ENCODE measurements around the gene MAP3K3.

MAP3K3 gene

DNA sequence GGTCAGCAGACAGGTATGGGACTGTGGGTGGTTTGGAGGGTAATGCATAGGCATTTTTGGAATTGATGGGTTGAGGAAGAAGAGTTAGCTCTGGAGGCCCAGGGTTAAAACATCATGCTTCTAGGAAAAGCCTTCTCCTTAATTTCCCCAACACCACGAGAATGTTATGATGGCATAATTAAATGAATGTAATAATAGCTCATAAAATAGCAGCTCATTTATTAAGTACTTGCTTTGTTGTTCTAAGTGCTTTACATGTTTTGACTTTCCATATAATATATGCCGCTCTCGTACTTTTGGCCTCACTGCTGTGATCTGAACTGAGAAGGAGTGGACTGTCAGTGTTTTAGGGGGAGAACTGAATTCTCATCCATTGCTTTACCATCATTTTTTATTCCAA is 63.4 kb downstream of the MAP3K3 start:
- peaks cover 6 to 7% of the 10 kb centered on the region in 2 experiments for H3K4me1 ChIP-seq (ENCODE audit: control insufficient read depth in 1 of 2, insufficient read depth in 2 of 2, low read length in 2 of 2)
- no peak overlapping the region for H4K12ac ChIP-seq (ENCODE audit: low read depth, low read length)
- H2BK5ac ChIP-seq (ENCODE audit: low read depth, low read length, poor library complexity) = no peak overlapping the region
- no peak overlapping the region for H4K8ac ChIP-seq (ENCODE audit: low read depth, low read length)
- H3K18ac ChIP-seq (ENCODE audit: low read length) = no peak overlapping the region
- DNase-seq = no peak
- no peak overlapping the region for H2AFZ ChIP-seq (ENCODE audit: insufficient read depth, low read length, poor library complexity)
- H3K4me2 ChIP-seq (ENCODE audit: low read length) = no peak overlapping the region
- no peak overlapping the region for H3K4ac ChIP-seq (ENCODE audit: low read depth, low read length)
- H3K9me3 ChIP-seq (ENCODE audit: insufficient read depth, low read depth, low read length) = no peaks in the 10 kb centered on the region
- WGBS (ENCODE audit: extremely low coverage, insufficient coverage, insufficient read length) = no CpG with 5 or more reads among the region's 3 CpGs
- H2AK5ac ChIP-seq (ENCODE audit: low read length) = no peak overlapping the region
- H3K36me3 ChIP-seq (ENCODE audit: control insufficient read depth in 1 of 2, insufficient read depth in 2 of 2, low read length in 2 of 2) = peaks cover 16 to 26% of the 10 kb centered on the region in 2 experiments
- peaks cover 2% of the 10 kb centered on the region for H3K79me1 ChIP-seq (ENCODE audit: low read length)
- no peak overlapping the region for H2BK120ac ChIP-seq (ENCODE audit: insufficient read depth, low read length, poor library complexity)
- no peak overlapping the region for H2BK12ac ChIP-seq (ENCODE audit: low read length)
- H3K14ac ChIP-seq (ENCODE audit: low read length) = no peak overlapping the region
- no peak overlapping the region for H3K4me3 ChIP-seq (ENCODE audit: low read depth, low read length)
- no peak overlapping the region for H4K91ac ChIP-seq (ENCODE audit: low read depth, low read length)
- no peaks in the 10 kb centered on the region for H3K27me3 ChIP-seq (ENCODE audit: insufficient read depth, low read length)
- no peak overlapping the region for H3K23ac ChIP-seq (ENCODE audit: low read length)
- H3K79me2 ChIP-seq (ENCODE audit: control insufficient read depth, insufficient read depth, low read length, poor library complexity) = no peaks in the 10 kb centered on the region
- H3K9ac ChIP-seq (ENCODE audit: low read length) = no peak overlapping the region
- H3K27ac ChIP-seq (ENCODE audit: low read depth, low read length) = no peak overlapping the region

DNA sequence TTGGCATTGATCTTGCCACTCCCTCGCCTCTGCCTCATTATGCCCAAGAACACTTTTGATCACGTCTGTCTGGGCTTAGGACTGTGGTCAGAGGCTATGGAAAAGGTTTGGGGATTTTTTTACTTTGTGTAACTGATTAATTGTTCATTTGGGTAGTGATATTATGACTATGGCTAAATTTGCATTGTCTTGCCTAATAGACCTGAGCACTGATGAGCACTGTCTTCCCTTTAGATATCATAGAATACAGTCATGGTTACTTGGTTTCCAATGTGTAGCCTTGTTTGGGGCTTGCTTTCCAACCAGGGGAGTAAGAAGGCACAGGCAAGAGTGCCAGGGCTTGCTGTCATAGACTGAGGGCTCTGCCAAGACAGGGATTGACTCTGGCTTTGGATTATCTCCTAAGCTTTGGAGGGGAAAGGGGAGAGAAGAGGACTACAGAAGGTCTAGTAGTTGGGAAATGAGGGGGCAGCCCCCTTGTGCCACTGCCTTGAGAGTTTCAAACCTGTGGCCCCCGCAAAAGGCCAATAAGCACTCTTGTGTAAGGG is 64.0 kb downstream of the MAP3K3 start:
- no peak overlapping the region for H3K9ac ChIP-seq (ENCODE audit: low read length)
- no CpG with 5 or more reads among the region's 3 CpGs for WGBS (ENCODE audit: extremely low coverage, insufficient coverage, insufficient read length)

DNA sequence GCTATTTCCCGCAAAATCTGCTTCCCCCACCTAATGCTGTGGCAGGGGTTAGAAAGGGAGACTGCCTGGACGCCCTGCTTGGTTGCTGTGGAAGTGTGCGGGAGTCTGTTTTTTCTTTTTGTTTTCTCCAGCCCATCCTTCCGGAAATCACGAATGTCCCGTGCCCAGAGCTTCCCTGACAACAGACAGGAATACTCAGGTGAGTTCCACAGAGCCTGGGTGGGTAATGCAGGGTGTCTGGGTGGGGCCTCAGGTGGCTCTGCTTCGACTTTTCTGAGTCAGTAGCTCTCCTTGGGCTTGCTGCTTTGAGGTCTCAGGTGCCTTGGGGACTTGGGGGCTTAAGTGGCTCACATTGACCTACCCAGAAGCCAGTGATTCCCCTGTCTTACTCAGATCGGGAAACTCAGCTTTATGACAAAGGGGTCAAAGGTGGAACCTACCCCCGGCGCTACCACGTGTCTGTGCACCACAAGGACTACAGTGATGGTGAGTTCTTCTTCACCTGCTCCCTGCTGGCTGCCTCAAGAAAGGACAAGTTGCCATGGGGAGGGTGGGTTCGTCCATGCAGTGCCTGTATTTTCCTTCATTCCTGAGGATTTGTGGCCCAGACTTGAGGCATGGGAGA is 66.3 kb downstream of the MAP3K3 start:
- Histone ChIP-seq H3K9me3 (ENCODE audit: insufficient read depth, low read depth, low read length) (no peaks in the 10 kb centered on the region), H3K4me3 (ENCODE audit: low read depth, low read length) (no peak overlapping the region), H2BK12ac (ENCODE audit: low read length) (no peak overlapping the region), H2AK5ac (ENCODE audit: low read length) (no peak overlapping the region), H3K27me3 (ENCODE audit: insufficient read depth, low read length) (no peaks in the 10 kb centered on the region), H3K14ac (ENCODE audit: low read length) (no peak overlapping the region), H3K4ac (ENCODE audit: low read depth, low read length) (no peak overlapping the region), H3K79me1 (ENCODE audit: low read length) (no peaks in the 10 kb centered on the region), H2BK5ac (ENCODE audit: low read depth, low read length, poor library complexity) (no peak overlapping the region), H3K79me2 (ENCODE audit: control insufficient read depth, insufficient read depth, low read length, poor library complexity) (no peaks in the 10 kb centered on the region), H3K4me1 (ENCODE audit: control insufficient read depth in 1 of 2, insufficient read depth in 2 of 2, low read length in 2 of 2) (no peaks in the 10 kb centered on the region), H3K18ac (ENCODE audit: low read length) (no peak overlapping the region), H3K36me3 (ENCODE audit: control insufficient read depth in 1 of 2, insufficient read depth in 2 of 2, low read length in 2 of 2) (peaks cover 29 to 34% of the 10 kb centered on the region in 2 experiments), H4K91ac (ENCODE audit: low read depth, low read length) (no peak overlapping the region), H3K23ac (ENCODE audit: low read length) (no peak overlapping the region), H2BK120ac (ENCODE audit: insufficient read depth, low read length, poor library complexity) (no peak overlapping the region), H3K27ac (ENCODE audit: low read depth, low read length) (no peak overlapping the region), H4K12ac (ENCODE audit: low read depth, low read length) (no peak overlapping the region), H3K4me2 (ENCODE audit: low read length) (no peak overlapping the region), H4K8ac (ENCODE audit: low read depth, low read length) (no peak overlapping the region), H2AFZ (ENCODE audit: insufficient read depth, low read length, poor library complexity) (no peak overlapping the region), H3K9ac (ENCODE audit: low read length) (no peak overlapping the region)
- no CpG with 5 or more reads among the region's 12 CpGs for WGBS (ENCODE audit: extremely low coverage, insufficient coverage, insufficient read length)
- DNase-seq = no peak

More for the DNA sequence above, 64.0 kb downstream of the MAP3K3 start:
- peaks cover 4% of the 10 kb centered on the region in 2 experiments for H3K4me1 ChIP-seq (ENCODE audit: control insufficient read depth in 1 of 2, insufficient read depth in 2 of 2, low read length in 2 of 2)
- H2AK5ac ChIP-seq (ENCODE audit: low read length) = no peak overlapping the region
- no peak overlapping the region for H4K91ac ChIP-seq (ENCODE audit: low read depth, low read length)
- H3K9me3 ChIP-seq (ENCODE audit: insufficient read depth, low read depth, low read length) = no peaks in the 10 kb centered on the region
- H3K36me3 ChIP-seq (ENCODE audit: control insufficient read depth in 1 of 2, insufficient read depth in 2 of 2, low read length in 2 of 2) = peaks cover 21 to 32% of the 10 kb centered on the region in 2 experiments
- H2BK12ac ChIP-seq (ENCODE audit: low read length) = no peak overlapping the region
- no peaks in the 10 kb centered on the region for H3K79me2 ChIP-seq (ENCODE audit: control insufficient read depth, insufficient read depth, low read length, poor library complexity)
- H3K23ac ChIP-seq (ENCODE audit: low read length) = no peak overlapping the region
- no peak overlapping the region for H4K8ac ChIP-seq (ENCODE audit: low read depth, low read length)
- no peak overlapping the region for H3K4me3 ChIP-seq (ENCODE audit: low read depth, low read length)
- no peak overlapping the region for H4K12ac ChIP-seq (ENCODE audit: low read depth, low read length)
- no peak overlapping the region for H2BK120ac ChIP-seq (ENCODE audit: insufficient read depth, low read length, poor library complexity)
- peaks cover 2% of the 10 kb centered on the region for H3K79me1 ChIP-seq (ENCODE audit: low read length)
- no peak overlapping the region for H3K4ac ChIP-seq (ENCODE audit: low read depth, low read length)
- no peaks in the 10 kb centered on the region for H3K27me3 ChIP-seq (ENCODE audit: insufficient read depth, low read length)
- no peak overlapping the region for H2BK5ac ChIP-seq (ENCODE audit: low read depth, low read length, poor library complexity)
- no peak for DNase-seq
- no peak overlapping the region for H2AFZ ChIP-seq (ENCODE audit: insufficient read depth, low read length, poor library complexity)
- H3K18ac ChIP-seq (ENCODE audit: low read length) = no peak overlapping the region
- no peak overlapping the region for H3K4me2 ChIP-seq (ENCODE audit: low read length)
- no peak overlapping the region for H3K14ac ChIP-seq (ENCODE audit: low read length)
- H3K27ac ChIP-seq (ENCODE audit: low read depth, low read length) = no peak overlapping the region

DNA sequence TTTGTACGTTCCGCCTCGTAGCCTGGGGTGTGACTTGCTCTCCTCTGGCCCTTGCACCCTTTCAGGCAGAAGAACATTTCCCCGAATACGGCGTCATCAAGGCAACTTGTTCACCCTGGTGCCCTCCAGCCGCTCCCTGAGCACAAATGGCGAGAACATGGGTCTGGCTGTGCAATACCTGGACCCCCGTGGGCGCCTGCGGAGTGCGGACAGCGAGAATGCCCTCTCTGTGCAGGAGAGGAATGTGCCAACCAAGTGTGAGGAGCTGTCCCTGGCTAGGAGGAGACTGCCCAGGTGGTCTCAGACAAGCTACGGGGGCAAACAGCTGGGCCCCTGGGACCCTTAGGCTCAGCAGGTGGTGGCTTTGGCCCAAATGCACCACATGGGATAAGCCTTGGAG is 67.3 kb downstream of the MAP3K3 start:
- H2AFZ ChIP-seq (ENCODE audit: insufficient read depth, low read length, poor library complexity) = no peak overlapping the region
- H4K91ac ChIP-seq (ENCODE audit: low read depth, low read length) = no peak overlapping the region
- no peak overlapping the region for H3K18ac ChIP-seq (ENCODE audit: low read length)
- no peak for DNase-seq
- no peak overlapping the region for H3K4me2 ChIP-seq (ENCODE audit: low read length)
- WGBS (ENCODE audit: extremely low coverage, insufficient coverage, insufficient read length) = no CpG with 5 or more reads among the region's 14 CpGs
- H4K12ac ChIP-seq (ENCODE audit: low read depth, low read length) = no peak overlapping the region
- no peak overlapping the region for H3K14ac ChIP-seq (ENCODE audit: low read length)
- H3K79me2 ChIP-seq (ENCODE audit: control insufficient read depth, insufficient read depth, low read length, poor library complexity) = no peaks in the 10 kb centered on the region
- no peaks in the 10 kb centered on the region for H3K79me1 ChIP-seq (ENCODE audit: low read length)
- H2BK120ac ChIP-seq (ENCODE audit: insufficient read depth, low read length, poor library complexity) = no peak overlapping the region
- no peak overlapping the region for H2AK5ac ChIP-seq (ENCODE audit: low read length)
- H2BK12ac ChIP-seq (ENCODE audit: low read length) = no peak overlapping the region
- H3K27ac ChIP-seq (ENCODE audit: low read depth, low read length) = no peak overlapping the region
- no peak overlapping the region for H3K4ac ChIP-seq (ENCODE audit: low read depth, low read length)
- no peaks in the 10 kb centered on the region for H3K4me1 ChIP-seq (ENCODE audit: control insufficient read depth in 1 of 2, insufficient read depth in 2 of 2, low read length in 2 of 2)
- H4K8ac ChIP-seq (ENCODE audit: low read depth, low read length) = no peak overlapping the region
- peaks cover 32 to 42% of the 10 kb centered on the region in 2 experiments for H3K36me3 ChIP-seq (ENCODE audit: control insufficient read depth in 1 of 2, insufficient read depth in 2 of 2, low read length in 2 of 2)
- no peak overlapping the region for H3K23ac ChIP-seq (ENCODE audit: low read length)
- no peaks in the 10 kb centered on the region for H3K27me3 ChIP-seq (ENCODE audit: insufficient read depth, low read length)
- no peaks in the 10 kb centered on the region for H3K9me3 ChIP-seq (ENCODE audit: insufficient read depth, low read depth, low read length)
- no peak overlapping the region for H3K9ac ChIP-seq (ENCODE audit: low read length)
- H3K4me3 ChIP-seq (ENCODE audit: low read depth, low read length) = no peak overlapping the region
- no peak overlapping the region for H2BK5ac ChIP-seq (ENCODE audit: low read depth, low read length, poor library complexity)

All from trophoblast cell (in vitro differentiated cells and primary cell).